Measurements from ENCODE around the gene PATE3.

GRCh38 chr11:125770583-125770982 lies 17.3 kb upstream of the PATE3 start:
- TF ChIP-seq EZH2 (IDR thresholded peaks at IDR 0.05; ENCODE audit: insufficient read depth, low read length), result no peak
- TF ChIP-seq CTCF (IDR thresholded peaks at IDR 0.05; ENCODE audit: insufficient read depth, low read depth, low read length), result no peak
